Aorta (tissue), 5 donors: Measurements from ENCODE around the gene ZNF217. TPM values are rescaled to one million over a fixed set of nuclear protein-coding genes. Genes with fewer than 3 reads are reported as not detected.
"Not testable (repeated sequence)": the region's sequence is repeated elsewhere in the genome, so short reads cannot be mapped to it uniquely, and the experiment has no call there.

ENCODE experiments used
- ATAC-seq: fragments of 200-7000 bp; cut with Tn5 transposase; one replicate; pipeline ENCODE4 v1.9.1; 2022; ENCODE audit warnings: moderate library complexity; ENCODE audit not compliant: low FRiP score
- DNase-seq, 2 donors: peaks; one replicate each; pipeline ENCODE4 v3.0.0-alpha.2; 2020
- H3K27ac ChIP-seq, 2 donors: one replicate each; pipeline ENCODE4 v1.5.1; 2013; ENCODE audit warnings: low read length in 2 of 2, mild to moderate bottlenecking in 2 of 2, moderate library complexity in 2 of 2, control low read depth in 1 of 2, inconsistent platforms in 1 of 2, low read depth in 1 of 2
- H3K27me3 ChIP-seq, 2 donors: one replicate each; pipeline ENCODE4 v1.6.1; 2013; ENCODE audit warnings: control low read depth in 1 of 2, low read length in 1 of 2, mild to moderate bottlenecking in 1 of 2, moderate library complexity in 1 of 2; ENCODE audit not compliant: insufficient read depth in 2 of 2, control insufficient read depth in 1 of 2
- H3K36me3 ChIP-seq, 2 donors: one replicate each; pipeline ENCODE4 v1.6.1; 2013; ENCODE audit warnings: control low read depth in 1 of 2, low read length in 1 of 2, mild to moderate bottlenecking in 1 of 2; ENCODE audit not compliant: insufficient read depth in 2 of 2, control insufficient read depth in 1 of 2
- H3K4me1 ChIP-seq, 2 donors: one replicate each; pipeline ENCODE4 v1.6.1; 2013; ENCODE audit warnings: low read length in 2 of 2, control low read depth in 1 of 2, mild to moderate bottlenecking in 1 of 2, moderate library complexity in 1 of 2; ENCODE audit not compliant: insufficient read depth in 2 of 2, control insufficient read depth in 1 of 2
- H3K4me3 ChIP-seq, 2 donors: one replicate each; pipeline ENCODE4 v1.5.1; 2013; ENCODE audit warnings: low read length in 2 of 2, control low read depth in 1 of 2, mild to moderate bottlenecking in 1 of 2
- H3K9me3 ChIP-seq: one replicate; pipeline ENCODE4 v1.6.1; 2013; ENCODE audit warnings: mild to moderate bottlenecking, low read length; ENCODE audit not compliant: control insufficient read depth
- WGBS, 2 donors: extraction: QIAGEN DNeasy Blood & Tissue Kit; methylation state at CpG; one replicate each; pipeline ENCODE4 v1.1.7; 2013; 5-methylcytosine and 5-hydroxymethylcytosine counted together
- intact Hi-C, 2 donors: fragments of 100-400 bp; cut with DNase I; formaldehyde crosslinking; loops; one replicate each; pipeline versions ENCODE4 v1.14.2 to v1.15.0; 2022
- polyA plus RNA-seq, 2 donors: library from polyadenylated mRNA; stranded (reverse); fragments of 200-250 nt; gene quantifications; one replicate each; pipeline ENCODE4 v1.2.3, GENCODE V29; 2013
- total RNA-seq, 2 donors: library from RNA; stranded (reverse); fragmentation: NEBNext Ultra II Directional; extraction: Animal tissue kit (Norgen Biotek cat#: 25700); gene quantifications; one replicate each; pipeline ENCODE4 v1.2.1, GENCODE V29; 2021
- donor health status: healthy with polysubstance abuse.
- donor health status: Bipolar disorder and iron deficiency.
- donor health status: DM: no; HTN: no; CAD: no.
- donor health status: DM: no; HTN: no; CAD: no.
- donor health status: DM: yes; HTN: yes; CAD: no.

Gene ZNF217
- total and polyA plus RNA-seq, 4 donors: 3.4 to 30.9 (median 15.3) TPM

DNA sequence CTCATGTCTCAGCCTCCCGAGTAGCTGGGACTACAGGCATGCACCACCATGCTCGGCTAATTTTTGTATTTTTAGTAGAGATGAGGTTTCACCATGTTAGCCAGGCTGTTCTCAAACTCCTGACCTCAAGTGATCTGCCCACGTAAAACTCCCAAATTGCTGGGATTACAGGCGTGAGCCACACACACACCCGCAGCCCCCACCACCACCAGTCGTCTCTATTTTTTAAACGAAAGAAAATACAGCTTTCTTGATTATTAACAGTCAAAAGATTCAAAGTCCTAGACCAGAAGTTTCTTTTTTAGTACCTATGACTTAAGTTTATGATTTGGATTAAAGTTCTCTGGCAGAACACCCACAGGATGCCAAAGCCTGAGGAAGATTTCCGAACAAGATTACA lies 18.6 kb upstream of the ZNF217 start:
- H3K4me3 ChIP-seq, H3K27ac ChIP-seq, H3K9me3 ChIP-seq, ATAC-seq, intact Hi-C loops, H3K4me1 ChIP-seq, H3K36me3 ChIP-seq, H3K27me3 ChIP-seq, DNase-seq: not testable (repeated sequence)
- 77 to 80% methylated on average over 8 of the region's 8 CpGs for WGBS, 2 donors

DNA sequence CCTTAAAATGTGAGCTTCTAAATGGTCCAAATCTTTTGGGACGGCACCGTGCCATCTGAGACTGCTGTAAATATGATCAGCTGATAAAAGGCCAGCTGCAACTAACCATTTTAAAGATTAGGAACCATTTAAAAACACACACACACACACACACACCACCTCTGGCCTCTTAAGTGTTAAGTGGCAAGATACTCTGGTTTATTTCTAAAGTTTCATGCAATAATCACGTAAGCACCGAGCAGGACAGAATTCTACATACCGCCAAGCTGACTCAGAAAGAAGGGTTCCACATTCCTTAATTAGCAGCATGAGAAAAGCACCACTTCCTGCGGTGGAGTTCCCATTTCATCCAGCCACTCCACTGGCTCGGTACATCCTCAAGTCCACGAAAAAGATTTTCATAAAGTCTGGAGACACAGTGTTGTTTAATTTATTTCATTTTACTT lies 17.8 kb upstream of the ZNF217 start:
- Histone ChIP-seq H3K9me3 (no peaks in the 10 kb centered on the region), H3K27ac (peak overlapping the region in 1 of 2 donors; percentile 39), H3K36me3 (no peaks in the 10 kb centered on the region), H3K27me3 (no peaks in the 10 kb centered on the region), H3K4me3 (no peak overlapping the region), H3K4me1 (no peaks in the 10 kb centered on the region)
- ATAC-seq: peak; percentile 71
- peak in 1 of 2 donors; percentile 62 for DNase-seq
- WGBS, 2 donors: 8 to 10% methylated on average over 8 of the region's 8 CpGs
- intact Hi-C loops: no loop called here

DNA sequence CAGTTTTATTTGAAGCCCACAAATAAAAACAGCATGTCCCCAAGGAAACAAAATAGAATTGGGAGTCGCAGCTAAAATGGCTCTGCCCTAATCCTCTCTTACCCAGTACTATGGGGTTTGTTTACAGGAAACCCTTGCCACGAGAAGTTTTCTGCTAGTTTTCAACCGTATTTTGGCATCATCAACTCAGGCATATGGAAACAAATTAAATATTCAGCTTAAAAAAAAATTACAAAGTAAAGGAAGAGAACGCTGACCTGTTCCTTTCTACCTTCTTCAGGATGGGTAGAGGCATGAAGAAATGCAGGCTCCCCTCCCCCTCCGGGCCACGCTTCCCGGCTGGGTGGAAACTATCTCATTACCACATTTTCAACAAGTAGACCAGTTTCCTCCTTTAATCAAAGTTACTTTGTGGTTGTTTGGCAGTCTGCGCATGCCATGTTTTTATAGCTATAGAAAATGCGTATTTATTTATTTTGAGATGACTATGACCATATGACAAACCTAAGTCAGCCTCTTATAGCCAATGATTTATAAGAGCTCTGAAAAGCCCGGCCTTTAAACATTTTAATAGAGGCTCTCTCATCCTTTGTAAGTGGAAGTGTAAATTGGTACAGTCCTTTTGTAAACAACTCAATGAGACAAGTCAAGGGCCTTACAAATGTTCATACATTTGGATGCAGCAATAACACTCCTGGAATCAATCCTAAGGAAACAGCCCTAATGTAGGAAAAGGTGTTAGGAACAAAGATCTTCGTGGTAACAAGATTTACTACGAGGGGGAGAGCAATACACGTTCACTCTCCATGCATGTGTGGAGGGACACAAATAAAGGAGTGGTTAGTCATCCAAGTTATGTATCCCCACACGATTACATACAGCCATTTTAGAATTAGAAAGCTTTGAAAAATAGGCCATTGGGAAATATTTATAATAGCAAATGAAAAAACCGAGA lies 16.1 kb upstream of the ZNF217 start:
- Histone ChIP-seq H3K4me1 (no peaks in the 10 kb centered on the region), H3K36me3 (no peaks in the 10 kb centered on the region), H3K27me3 (no peaks in the 10 kb centered on the region), H3K9me3 (no peaks in the 10 kb centered on the region), H3K4me3 (no peak overlapping the region), H3K27ac (no peak overlapping the region)
- 81 to 83% methylated on average over 15 of the region's 15 CpGs for WGBS, 2 donors
- ATAC-seq (no peak), DNase-seq (peak; percentile 76 to 78)
- intact Hi-C loops: no loop called here

DNA sequence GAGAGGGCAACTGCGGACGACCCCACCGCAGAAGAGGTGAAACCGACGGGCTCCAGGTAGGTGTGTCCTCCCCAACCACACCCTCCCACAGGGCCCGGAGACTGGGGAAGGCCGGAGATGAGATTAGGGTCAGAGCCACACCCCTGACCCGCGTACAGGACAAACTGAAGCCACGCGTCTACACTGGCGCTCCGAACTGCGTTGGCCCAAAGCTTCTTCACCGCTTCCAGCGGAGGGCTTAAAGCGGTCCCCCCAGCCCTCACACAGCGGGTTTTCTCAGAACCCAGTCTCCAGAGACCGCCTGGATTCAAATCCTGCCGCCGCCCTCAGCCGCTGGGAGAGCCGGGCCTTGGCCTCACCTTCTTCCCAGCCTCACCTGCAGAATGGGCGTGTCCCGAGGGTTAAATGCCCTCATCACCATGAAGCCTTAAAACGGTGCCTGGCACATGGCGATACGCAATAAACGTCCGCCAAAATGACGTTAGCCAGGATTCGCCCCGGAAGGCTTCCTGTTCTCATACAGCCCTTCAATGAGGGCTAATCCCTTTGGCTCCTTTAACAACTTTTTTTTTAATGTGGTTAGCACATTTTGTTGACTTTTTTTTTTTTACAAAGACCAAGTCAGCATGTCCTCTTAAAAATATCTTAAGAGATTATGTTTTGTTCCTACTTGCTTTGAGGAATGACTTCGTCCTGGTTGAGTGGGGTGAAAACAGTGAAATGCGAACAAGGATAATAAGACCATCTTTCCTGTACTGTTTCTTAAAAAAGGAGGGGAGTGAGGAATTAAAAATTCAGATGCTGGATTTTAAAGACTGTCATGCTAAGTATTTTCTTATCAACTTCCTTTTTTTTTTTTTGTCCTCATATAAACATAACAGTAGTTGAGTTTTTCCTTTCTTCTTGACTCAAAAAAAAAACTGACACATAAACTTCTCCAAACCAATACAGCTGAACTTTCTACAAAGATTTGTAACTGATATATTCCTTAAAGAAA lies 15.1 kb upstream of the ZNF217 start:
- H3K36me3 ChIP-seq: no peaks in the 10 kb centered on the region
- DNase-seq (peak; percentile 65 to 68), ATAC-seq (no peak)
- intact Hi-C loops: no loop called here
- 58 to 65% methylated on average over 35 of the region's 35 CpGs for WGBS, 2 donors
- H3K27me3 ChIP-seq: no peaks in the 10 kb centered on the region
- H3K27ac ChIP-seq: no peak overlapping the region
- H3K4me1 ChIP-seq: no peaks in the 10 kb centered on the region
- no peak overlapping the region for H3K4me3 ChIP-seq
- no peaks in the 10 kb centered on the region for H3K9me3 ChIP-seq

DNA sequence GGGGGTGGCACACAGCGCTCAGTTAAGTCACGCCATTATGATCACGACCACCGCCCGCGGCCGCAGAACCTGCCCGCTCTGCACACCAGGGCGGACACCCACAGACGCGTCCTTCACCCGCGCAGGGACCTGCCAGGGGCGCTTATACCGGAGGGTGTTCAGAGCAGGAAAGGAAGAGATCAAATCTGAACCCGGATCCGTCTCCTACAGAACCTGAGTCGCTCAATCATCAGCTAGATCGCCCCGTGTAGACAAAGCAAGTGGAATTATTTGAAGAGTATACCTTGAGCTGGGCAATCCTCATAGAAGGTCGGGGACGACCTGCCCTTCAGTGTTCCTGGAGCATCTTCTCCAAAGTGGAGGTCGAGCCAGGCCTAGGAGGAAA lies 14.4 kb upstream of the ZNF217 start:
- no peaks in the 10 kb centered on the region for H3K27me3 ChIP-seq
- intact Hi-C loops: no loop called here
- DNase-seq (no peak), ATAC-seq (no peak)
- H3K4me1 ChIP-seq: no peaks in the 10 kb centered on the region
- no peaks in the 10 kb centered on the region for H3K9me3 ChIP-seq
- H3K27ac ChIP-seq: no peak overlapping the region
- WGBS, 2 donors: 82 to 89% methylated on average over 23 of the region's 23 CpGs
- H3K4me3 ChIP-seq: no peak overlapping the region
- H3K36me3 ChIP-seq: no peaks in the 10 kb centered on the region

DNA sequence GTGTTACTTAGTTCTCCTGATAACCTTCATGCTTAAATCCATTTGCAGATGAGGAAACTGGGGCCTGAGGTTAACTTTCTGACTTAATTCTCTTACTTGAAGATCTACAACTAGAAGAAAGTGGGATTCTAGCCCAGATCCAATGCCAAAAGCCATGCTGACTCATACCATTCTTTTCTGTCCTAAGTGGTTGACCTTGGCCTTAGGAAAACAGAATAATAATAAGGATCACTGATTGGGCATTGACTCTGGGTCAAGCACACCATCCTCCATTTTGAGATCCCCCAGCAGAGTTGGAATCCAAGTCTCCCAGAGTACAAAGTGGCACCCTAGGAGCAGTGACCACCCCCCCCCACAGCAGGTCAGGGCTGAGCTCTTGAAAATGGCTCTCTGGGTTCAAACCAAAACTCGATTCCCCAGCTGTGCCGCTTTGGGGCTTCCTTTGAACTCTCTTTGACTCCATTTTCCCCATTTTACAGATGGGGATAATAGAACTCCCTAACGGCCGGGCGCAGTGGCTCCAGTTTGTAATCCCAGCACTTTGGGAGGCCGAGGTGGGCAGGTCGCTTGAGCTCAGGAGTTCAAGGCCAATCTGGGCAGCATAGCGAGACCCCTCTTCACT lies 12.8 kb upstream of the ZNF217 start:
- Histone ChIP-seq H3K4me3 (no peak overlapping the region), H3K27ac (no peak overlapping the region), H3K36me3 (no peaks in the 10 kb centered on the region), H3K9me3 (no peaks in the 10 kb centered on the region), H3K4me1 (no peaks in the 10 kb centered on the region), H3K27me3 (no peaks in the 10 kb centered on the region)
- no peak for DNase-seq
- WGBS, 2 donors: 94 to 96% methylated on average over 8 of the region's 8 CpGs
- no peak for ATAC-seq
- intact Hi-C loops: no loop called here

DNA sequence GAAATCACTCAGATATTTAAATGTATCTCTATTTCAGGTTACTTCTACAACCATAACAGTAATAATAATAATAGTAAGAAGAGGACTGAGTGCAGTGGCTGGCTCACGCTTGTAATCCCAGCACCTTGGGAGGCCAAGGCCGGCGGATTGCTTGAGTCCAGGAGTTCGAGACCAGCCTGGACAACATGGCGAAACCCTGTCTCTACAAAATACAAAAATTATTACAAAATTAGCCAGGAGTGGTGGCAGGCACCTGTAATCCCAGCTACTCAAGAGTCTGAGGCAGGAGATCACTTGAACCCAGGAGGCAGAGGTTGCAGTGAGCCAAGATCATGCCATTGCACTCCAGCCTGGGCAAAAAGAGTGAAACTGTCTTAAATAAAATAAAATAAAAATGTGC lies 11.8 kb upstream of the ZNF217 start:
- DNase-seq, H3K27ac ChIP-seq, H3K36me3 ChIP-seq, H3K4me1 ChIP-seq, ATAC-seq, H3K9me3 ChIP-seq, intact Hi-C loops, H3K4me3 ChIP-seq, H3K27me3 ChIP-seq: not testable (repeated sequence)
- WGBS, 2 donors: 98 to 99% methylated on average over 5 of the region's 5 CpGs

DNA sequence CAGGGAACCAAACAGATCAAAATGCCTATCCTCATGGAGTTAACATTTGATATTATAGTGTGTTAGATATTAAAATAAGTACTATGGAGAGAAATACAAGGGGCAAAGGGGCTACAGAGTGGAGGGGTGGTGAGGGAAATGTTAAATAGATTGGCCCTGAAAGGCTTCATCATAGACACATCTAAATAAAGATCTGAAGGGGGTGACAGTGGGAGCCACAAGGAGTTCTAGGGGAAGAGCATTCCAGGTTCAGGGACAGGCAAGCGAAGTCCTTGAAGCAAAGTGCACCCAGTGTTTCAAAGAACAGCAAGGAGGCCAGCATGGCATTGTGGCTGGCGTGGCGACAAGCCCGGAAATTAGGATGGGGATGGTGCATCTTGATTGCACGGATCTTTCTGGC lies 11.2 kb upstream of the ZNF217 start:
- DNase-seq, ATAC-seq, H3K4me3 ChIP-seq, H3K36me3 ChIP-seq, H3K27ac ChIP-seq, H3K9me3 ChIP-seq, intact Hi-C loops, H3K27me3 ChIP-seq, H3K4me1 ChIP-seq: not testable (repeated sequence)
- WGBS, 2 donors: 98 to 100% methylated on average over 1 to 4 of the region's 5 CpGs
